ENCODE measurements around the gene LCP1.

DNA sequence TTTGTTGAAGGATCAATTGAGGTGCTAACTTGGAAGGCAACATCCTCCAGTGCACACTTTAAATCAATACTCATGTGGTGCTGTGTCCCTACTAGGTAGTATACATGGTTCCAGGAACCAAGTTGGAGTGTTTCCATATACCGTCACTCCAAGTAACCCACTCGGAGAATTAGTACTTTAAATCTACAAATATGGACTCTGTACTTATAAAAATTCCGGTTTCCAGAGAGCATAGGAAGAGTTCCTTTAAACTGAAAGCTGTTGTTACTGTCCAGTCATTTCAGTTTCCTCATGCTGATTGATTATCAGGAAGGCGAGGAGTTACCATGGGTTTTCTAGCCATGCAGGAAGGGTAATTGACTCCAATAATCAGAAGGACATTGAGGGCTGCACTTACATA lies 84.3 kb downstream of the LCP1 start:
- TF ChIP-seq, protein P1, sequence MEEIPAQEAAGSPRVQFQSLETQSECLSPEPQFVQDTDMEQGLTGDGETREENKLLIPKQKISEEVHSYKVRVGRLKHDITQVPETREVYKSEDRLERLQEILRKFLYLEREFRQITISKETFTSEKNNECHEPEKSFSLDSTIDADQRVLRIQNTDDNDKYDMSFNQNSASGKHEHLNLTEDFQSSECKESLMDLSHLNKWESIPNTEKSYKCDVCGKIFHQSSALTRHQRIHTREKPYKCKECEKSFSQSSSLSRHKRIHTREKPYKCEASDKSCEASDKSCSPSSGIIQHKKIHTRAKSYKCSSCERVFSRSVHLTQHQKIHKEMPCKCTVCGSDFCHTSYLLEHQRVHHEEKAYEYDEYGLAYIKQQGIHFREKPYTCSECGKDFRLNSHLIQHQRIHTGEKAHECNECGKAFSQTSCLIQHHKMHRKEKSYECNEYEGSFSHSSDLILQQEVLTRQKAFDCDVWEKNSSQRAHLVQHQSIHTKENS (CRISPR knock-in tag; IDR thresholded peaks at IDR 0.05), result no peak
- TF ChIP-seq, protein P2, sequence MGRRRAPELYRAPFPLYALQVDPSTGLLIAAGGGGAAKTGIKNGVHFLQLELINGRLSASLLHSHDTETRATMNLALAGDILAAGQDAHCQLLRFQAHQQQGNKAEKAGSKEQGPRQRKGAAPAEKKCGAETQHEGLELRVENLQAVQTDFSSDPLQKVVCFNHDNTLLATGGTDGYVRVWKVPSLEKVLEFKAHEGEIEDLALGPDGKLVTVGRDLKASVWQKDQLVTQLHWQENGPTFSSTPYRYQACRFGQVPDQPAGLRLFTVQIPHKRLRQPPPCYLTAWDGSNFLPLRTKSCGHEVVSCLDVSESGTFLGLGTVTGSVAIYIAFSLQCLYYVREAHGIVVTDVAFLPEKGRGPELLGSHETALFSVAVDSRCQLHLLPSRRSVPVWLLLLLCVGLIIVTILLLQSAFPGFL (CRISPR knock-in tag; IDR thresholded peaks at IDR 0.05), result no peak
- TF ChIP-seq SMARCE1 (IDR thresholded peaks at IDR 0.05) (no peak), ZNF583 (CRISPR knock-in tag; IDR thresholded peaks at IDR 0.05) (no peak), ETV1 (tag; conservative IDR thresholded peaks at IDR 0.05; ENCODE audit: low read depth) (no peak), NUFIP1 (IDR thresholded peaks at IDR 0.05; ENCODE audit: partially characterized antibody) (no peak)
- TF ChIP-seq, protein P3, sequence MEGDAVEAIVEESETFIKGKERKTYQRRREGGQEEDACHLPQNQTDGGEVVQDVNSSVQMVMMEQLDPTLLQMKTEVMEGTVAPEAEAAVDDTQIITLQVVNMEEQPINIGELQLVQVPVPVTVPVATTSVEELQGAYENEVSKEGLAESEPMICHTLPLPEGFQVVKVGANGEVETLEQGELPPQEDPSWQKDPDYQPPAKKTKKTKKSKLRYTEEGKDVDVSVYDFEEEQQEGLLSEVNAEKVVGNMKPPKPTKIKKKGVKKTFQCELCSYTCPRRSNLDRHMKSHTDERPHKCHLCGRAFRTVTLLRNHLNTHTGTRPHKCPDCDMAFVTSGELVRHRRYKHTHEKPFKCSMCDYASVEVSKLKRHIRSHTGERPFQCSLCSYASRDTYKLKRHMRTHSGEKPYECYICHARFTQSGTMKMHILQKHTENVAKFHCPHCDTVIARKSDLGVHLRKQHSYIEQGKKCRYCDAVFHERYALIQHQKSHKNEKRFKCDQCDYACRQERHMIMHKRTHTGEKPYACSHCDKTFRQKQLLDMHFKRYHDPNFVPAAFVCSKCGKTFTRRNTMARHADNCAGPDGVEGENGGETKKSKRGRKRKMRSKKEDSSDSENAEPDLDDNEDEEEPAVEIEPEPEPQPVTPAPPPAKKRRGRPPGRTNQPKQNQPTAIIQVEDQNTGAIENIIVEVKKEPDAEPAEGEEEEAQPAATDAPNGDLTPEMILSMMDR (IDR thresholded peaks at IDR 0.05 in 2 of 3, conservative IDR thresholded peaks at IDR 0.05 in 1 of 3; ENCODE audit: insufficient read depth in 2 of 3, low read depth in 1 of 3, low read length in 3 of 3), result no peak

Data from K562 (cell line).